ENCODE results near the gene PTPRG. TPM values are rescaled to one million over a fixed set of nuclear protein-coding genes. Genes with fewer than 3 reads are reported as not detected.
"Not testable (repeated sequence)": the region's sequence is repeated elsewhere in the genome, so short reads cannot be mapped to it uniquely, and the experiment has no call there.

Gene PTPRG
- total RNA-seq, 1 donor from 2014 or later: 25.2 TPM

DNA sequence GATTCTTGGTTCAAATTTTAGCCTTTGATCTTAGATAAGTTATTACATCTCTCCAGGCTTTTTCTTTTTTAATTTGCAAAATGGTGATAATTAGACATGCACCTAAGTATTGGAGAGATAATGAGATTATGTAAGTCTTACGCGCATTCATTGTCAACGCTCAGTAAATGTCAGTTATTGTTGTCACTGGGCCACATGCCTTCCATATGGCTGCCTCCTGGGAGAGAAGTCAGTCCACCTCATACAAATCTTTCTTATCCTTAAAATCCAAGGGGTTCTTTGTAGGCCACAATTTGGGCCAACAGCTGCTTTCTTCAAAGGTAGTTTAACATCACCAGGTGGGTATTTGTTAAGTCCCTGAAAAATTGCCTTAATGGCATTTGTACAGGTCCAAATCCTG, 25.5 kb upstream of the PTPRG start:
- H3K27me3 ChIP-seq (ENCODE audit: control insufficient read depth, insufficient read depth, low read length): no peaks in the 10 kb centered on the region
- no peak for DNase-seq (ENCODE audit: low read depth)
- no peak overlapping the region for H3K4me3 ChIP-seq (ENCODE audit: low read depth, low read length)
- no peaks in the 10 kb centered on the region for H3K36me3 ChIP-seq (ENCODE audit: control insufficient read depth, insufficient read depth, low read length)
- TF ChIP-seq CTCF (IDR thresholded peaks at IDR 0.05; ENCODE audit: insufficient read depth, low read length, poor library complexity, severe bottlenecking): no peak

DNA sequence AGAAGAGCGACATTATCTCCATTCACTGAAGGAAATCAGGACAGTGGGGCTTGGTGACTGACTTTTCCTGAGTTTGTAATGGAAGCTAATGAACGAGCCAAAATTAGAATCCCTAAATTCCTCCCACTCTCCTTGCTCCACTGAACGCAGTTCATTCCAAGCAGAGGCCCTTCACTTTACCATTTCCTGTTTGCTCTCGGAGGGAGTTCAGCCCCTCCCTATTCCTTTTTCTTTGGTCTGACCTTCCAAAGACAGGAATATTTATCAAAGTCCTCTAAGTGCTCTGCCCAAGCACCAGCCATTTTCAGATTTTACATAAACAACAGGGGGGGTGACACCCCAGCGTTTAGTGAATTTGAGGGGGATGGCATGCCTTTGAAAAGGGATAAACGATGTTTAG, 24.0 kb upstream of the PTPRG start:
- Histone ChIP-seq H3K4me3 (ENCODE audit: low read depth, low read length) (no peak overlapping the region), H3K36me3 (ENCODE audit: control insufficient read depth, insufficient read depth, low read length) (no peaks in the 10 kb centered on the region), H3K27me3 (ENCODE audit: control insufficient read depth, insufficient read depth, low read length) (no peaks in the 10 kb centered on the region)
- no peak for TF ChIP-seq CTCF (IDR thresholded peaks at IDR 0.05; ENCODE audit: insufficient read depth, low read length, poor library complexity, severe bottlenecking)
- no peak for DNase-seq (ENCODE audit: low read depth)

GRCh38 chr3:61538486-61538885, 22.9 kb upstream of the PTPRG start:
- Histone ChIP-seq H3K36me3 (ENCODE audit: control insufficient read depth, insufficient read depth, low read length) (no peaks in the 10 kb centered on the region), H3K27me3 (ENCODE audit: control insufficient read depth, insufficient read depth, low read length) (no peaks in the 10 kb centered on the region), H3K4me3 (ENCODE audit: low read depth, low read length) (no peak overlapping the region)
- DNase-seq (ENCODE audit: low read depth): no peak
- TF ChIP-seq CTCF (IDR thresholded peaks at IDR 0.05; ENCODE audit: insufficient read depth, low read length, poor library complexity, severe bottlenecking): no peak

DNA sequence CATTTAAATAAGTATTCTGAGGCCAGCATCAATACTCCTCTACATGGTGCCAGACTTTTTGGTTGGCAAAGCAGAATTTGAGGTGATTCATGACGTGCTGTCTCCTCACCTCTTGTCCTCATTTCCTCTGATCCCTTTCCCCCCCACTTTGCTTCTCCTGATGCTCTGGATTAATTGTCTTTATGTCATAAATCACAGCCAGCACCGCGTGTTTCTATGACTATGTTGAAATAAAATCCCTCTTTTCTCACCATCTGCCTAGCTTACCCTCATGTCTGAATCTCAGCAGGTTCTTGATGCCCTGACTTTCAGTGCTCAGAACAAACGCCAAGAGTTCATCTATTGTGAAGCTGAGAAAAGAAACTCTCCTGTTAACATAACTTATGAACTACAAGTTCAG, 19.7 kb upstream of the PTPRG start:
- Histone ChIP-seq H3K27me3 (ENCODE audit: control insufficient read depth, insufficient read depth, low read length) (no peaks in the 10 kb centered on the region), H3K4me3 (ENCODE audit: low read depth, low read length) (no peak overlapping the region), H3K36me3 (ENCODE audit: control insufficient read depth, insufficient read depth, low read length) (no peaks in the 10 kb centered on the region)
- no peak for DNase-seq (ENCODE audit: low read depth)
- TF ChIP-seq CTCF (IDR thresholded peaks at IDR 0.05; ENCODE audit: insufficient read depth, low read length, poor library complexity, severe bottlenecking): no peak

GRCh38 chr3:61545716-61546115, 15.7 kb upstream of the PTPRG start:
- Histone ChIP-seq H3K27me3 (ENCODE audit: control insufficient read depth, insufficient read depth, low read length) (no peaks in the 10 kb centered on the region), H3K4me3 (ENCODE audit: low read depth, low read length) (no peak overlapping the region), H3K36me3 (ENCODE audit: control insufficient read depth, insufficient read depth, low read length) (no peaks in the 10 kb centered on the region)
- no peak for DNase-seq (ENCODE audit: low read depth)
- no peak for TF ChIP-seq CTCF (IDR thresholded peaks at IDR 0.05; ENCODE audit: insufficient read depth, low read length, poor library complexity, severe bottlenecking)

DNA sequence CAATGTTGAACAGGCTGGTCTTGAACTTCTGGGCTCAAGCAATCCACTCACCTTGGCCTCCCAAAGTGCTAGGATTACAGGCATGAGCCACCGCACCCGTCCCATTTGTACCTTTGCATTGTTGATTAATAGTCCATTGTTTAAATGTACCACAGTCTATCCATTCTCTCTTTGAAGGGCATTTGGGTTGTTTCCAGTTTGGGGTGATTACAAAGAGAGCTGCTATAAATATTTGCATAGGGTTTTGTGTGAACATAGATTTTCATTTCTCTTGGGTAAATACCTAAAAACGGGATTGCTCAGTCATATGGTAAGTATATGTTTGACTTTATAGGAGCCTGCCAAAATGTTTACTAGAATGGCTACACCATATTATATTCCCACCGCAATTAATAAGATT, 13.7 kb upstream of the PTPRG start:
- TF ChIP-seq CTCF (IDR thresholded peaks at IDR 0.05; ENCODE audit: insufficient read depth, low read length, poor library complexity, severe bottlenecking): no peak
- no peak overlapping the region for H3K4me3 ChIP-seq (ENCODE audit: low read depth, low read length)
- H3K36me3 ChIP-seq (ENCODE audit: control insufficient read depth, insufficient read depth, low read length): no peaks in the 10 kb centered on the region
- DNase-seq (ENCODE audit: low read depth): no peak
- H3K27me3 ChIP-seq (ENCODE audit: control insufficient read depth, insufficient read depth, low read length): no peaks in the 10 kb centered on the region

GRCh38 chr3:61552704-61553103, 8.7 kb upstream of the PTPRG start:
- H3K27me3 ChIP-seq (ENCODE audit: control insufficient read depth, insufficient read depth, low read length); H3K36me3 ChIP-seq (ENCODE audit: control insufficient read depth, insufficient read depth, low read length); DNase-seq (ENCODE audit: low read depth); H3K4me3 ChIP-seq (ENCODE audit: low read depth, low read length): not testable (repeated sequence)
